ENCODE data around the gene RRBP1. TPM values are rescaled to one million over a fixed set of nuclear protein-coding genes. Genes with fewer than 3 reads are reported as not detected.

Gene RRBP1
- total RNA-seq, 2 donors from 2014 or later, result 52.0 to 57.7 TPM

- no peaks in the 10 kb centered on the region for H3K27me3 ChIP-seq
- no peak overlapping the region for H3K4me3 ChIP-seq
- no peak overlapping the region for H3K27ac ChIP-seq
- no peak for TF ChIP-seq CTCF (IDR thresholded peaks at IDR 0.05)
- peaks cover 0 to 41% of the 10 kb centered on the region in 2 donors for H3K4me1 ChIP-seq
- no peaks in the 10 kb centered on the region for H3K36me3 ChIP-seq
- no peak for DNase-seq (ENCODE audit: low spot score)
- H3K9me3 ChIP-seq, result no peaks in the 10 kb centered on the region
Observed at GRCh38 chr20:17669306-17669931, 12.6 kb downstream of the RRBP1 start.

GRCh38 chr20:17668432-17668831 lies 13.6 kb downstream of the RRBP1 start:
- no peak for DNase-seq (ENCODE audit: low spot score)
- Histone ChIP-seq H3K27me3 (no peaks in the 10 kb centered on the region), H3K36me3 (no peaks in the 10 kb centered on the region), H3K4me1 (peaks cover 0 to 42% of the 10 kb centered on the region in 2 donors), H3K9me3 (no peaks in the 10 kb centered on the region), H3K27ac (no peak overlapping the region), H3K4me3 (no peak overlapping the region)
- TF ChIP-seq CTCF (IDR thresholded peaks at IDR 0.05), result no peak

- no peaks in the 10 kb centered on the region for H3K27me3 ChIP-seq
- no peak for TF ChIP-seq CTCF (IDR thresholded peaks at IDR 0.05)
- H3K36me3 ChIP-seq, result no peaks in the 10 kb centered on the region
- H3K27ac ChIP-seq, result no peak overlapping the region
- peaks cover 0 to 46% of the 10 kb centered on the region in 2 donors for H3K4me1 ChIP-seq
- DNase-seq (ENCODE audit: low spot score), result no peak
- H3K4me3 ChIP-seq, result no peak overlapping the region
- no peaks in the 10 kb centered on the region for H3K9me3 ChIP-seq
Observed at GRCh38 chr20:17667445-17667844, 14.6 kb downstream of the RRBP1 start.

- peaks cover 0 to 56% of the 10 kb centered on the region in 2 donors for H3K4me1 ChIP-seq
Observed at GRCh38 chr20:17666481-17666880, 15.6 kb downstream of the RRBP1 start.

GRCh38 chr20:17665756-17666155 lies 16.3 kb downstream of the RRBP1 start:
- Histone ChIP-seq H3K27me3 (no peaks in the 10 kb centered on the region), H3K27ac (no peak overlapping the region), H3K9me3 (no peaks in the 10 kb centered on the region), H3K4me1 (peaks cover 0 to 63% of the 10 kb centered on the region in 2 donors), H3K36me3 (no peaks in the 10 kb centered on the region), H3K4me3 (no peak overlapping the region)
- TF ChIP-seq CTCF (IDR thresholded peaks at IDR 0.05), result no peak
- DNase-seq (ENCODE audit: low spot score), result no peak

More at GRCh38 chr20:17666481-17666880, 15.6 kb downstream of the RRBP1 start:
- TF ChIP-seq CTCF (IDR thresholded peaks at IDR 0.05), result no peak
- Histone ChIP-seq H3K36me3 (no peaks in the 10 kb centered on the region), H3K27ac (no peak overlapping the region), H3K27me3 (no peaks in the 10 kb centered on the region), H3K4me3 (no peak overlapping the region), H3K9me3 (no peaks in the 10 kb centered on the region)
- no peak for DNase-seq (ENCODE audit: low spot score)

All from right atrium auricular region (tissue), 2 donors.